ENCODE data around the gene CLSTN2. TPM values are rescaled to one million over a fixed set of nuclear protein-coding genes. Genes with fewer than 3 reads are reported as not detected.

The CLSTN2 gene
- total RNA-seq, 1 experiment from 2014 or later: 0.02 TPM

DNA sequence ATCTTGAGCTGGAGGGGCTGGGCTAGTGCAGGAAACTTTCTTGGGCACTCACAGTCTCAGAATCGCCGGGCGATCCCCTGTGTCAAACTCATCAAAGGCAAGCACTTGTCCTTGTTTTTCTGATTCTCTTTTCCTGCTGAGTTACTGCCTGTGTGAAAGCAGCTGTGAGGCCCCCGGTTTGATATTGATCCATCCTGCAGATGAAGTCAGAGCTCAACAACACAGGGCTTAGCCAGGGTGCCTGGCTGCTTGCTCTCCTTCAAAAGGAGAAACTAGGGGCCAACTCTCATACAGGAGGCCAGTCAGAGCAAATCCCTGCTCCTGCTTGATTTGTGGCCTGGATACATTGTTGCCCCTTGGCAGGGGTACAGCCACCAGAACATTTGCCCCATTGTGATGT is 22.9 kb downstream of the CLSTN2 start:
- no peaks in the 10 kb centered on the region for H3K36me3 ChIP-seq (ENCODE audit: control insufficient read depth in 1 of 2, insufficient read depth in 2 of 2, low read length in 2 of 2)
- ChIA-PET RAD21 (ENCODE audit: low non-redundant PET in 1 of 2, low total read pairs in 2 of 2, uncharacterized antibody in 2 of 2, unreplicated experiment in 2 of 2) (no interaction called here), POLR2A (no interaction called here), CTCF (interaction anchor here (0.6 kb wide), 1 partner anchor 20 kb away, joined by 3 read pairs; no protein-coding TSS in a partner anchor)
- no peak overlapping the region for H3K9ac ChIP-seq (ENCODE audit: low read length)
- intact Hi-C loops (cut with micrococcal nuclease): no loop called here
- H3K79me2 ChIP-seq (ENCODE audit: insufficient read depth, low read length): no peaks in the 10 kb centered on the region
- H3K9me2 ChIP-seq (ENCODE audit: insufficient read depth): no peaks in the 10 kb centered on the region
- H3K4me2 ChIP-seq (ENCODE audit: low read length): no peak overlapping the region
- H3K4me1 ChIP-seq (ENCODE audit: control insufficient read depth in 1 of 2, insufficient read depth in 2 of 2, low read length in 2 of 2): no peaks in the 10 kb centered on the region; a peak in 1 of 4 replicates
- BruUV-seq (replicated peaks): no TSS peak
- TF ChIP-seq YY1 (IDR thresholded peaks at IDR 0.05; ENCODE audit: extremely low read depth, insufficient replicate concordance, low read depth, low read length) (no peak), RAD21 (IDR thresholded peaks at IDR 0.05; ENCODE audit: low read depth) (no peak), JUND (IDR thresholded peaks at IDR 0.05) (no peak), SIN3A (IDR thresholded peaks at IDR 0.05; ENCODE audit: low read depth) (no peak), POLR2AphosphoS5 (IDR thresholded peaks at IDR 0.05; ENCODE audit: low read depth, low read length) (no peak), TCF7L2 (IDR thresholded peaks at IDR 0.05; ENCODE audit: borderline replicate concordance, extremely low read depth, insufficient read depth, insufficient read length) (no peak), CBX3 (IDR thresholded peaks at IDR 0.05; ENCODE audit: low read depth) (no peak), ZFX (IDR thresholded peaks at IDR 0.05) (no peak), EGR1 (IDR thresholded peaks at IDR 0.05; ENCODE audit: low read depth) (no peak), SP1 (IDR thresholded peaks at IDR 0.05; ENCODE audit: low read depth) (no peak), CEBPB (IDR thresholded peaks at IDR 0.05; ENCODE audit: low read depth) (no peak), EZH2phosphoT487 (IDR thresholded peaks at IDR 0.05; ENCODE audit: borderline replicate concordance) (no peak), EZH2 (IDR thresholded peaks at IDR 0.05) (no peak), POLR2A (IDR thresholded peaks at IDR 0.05; ENCODE audit: borderline replicate concordance, extremely low read depth, insufficient read depth, insufficient read length) (no peak), SRF (IDR thresholded peaks at IDR 0.05; ENCODE audit: low read depth) (no peak), MAX (IDR thresholded peaks at IDR 0.05) (no peak)
- TF ChIP-seq, protein P1, sequence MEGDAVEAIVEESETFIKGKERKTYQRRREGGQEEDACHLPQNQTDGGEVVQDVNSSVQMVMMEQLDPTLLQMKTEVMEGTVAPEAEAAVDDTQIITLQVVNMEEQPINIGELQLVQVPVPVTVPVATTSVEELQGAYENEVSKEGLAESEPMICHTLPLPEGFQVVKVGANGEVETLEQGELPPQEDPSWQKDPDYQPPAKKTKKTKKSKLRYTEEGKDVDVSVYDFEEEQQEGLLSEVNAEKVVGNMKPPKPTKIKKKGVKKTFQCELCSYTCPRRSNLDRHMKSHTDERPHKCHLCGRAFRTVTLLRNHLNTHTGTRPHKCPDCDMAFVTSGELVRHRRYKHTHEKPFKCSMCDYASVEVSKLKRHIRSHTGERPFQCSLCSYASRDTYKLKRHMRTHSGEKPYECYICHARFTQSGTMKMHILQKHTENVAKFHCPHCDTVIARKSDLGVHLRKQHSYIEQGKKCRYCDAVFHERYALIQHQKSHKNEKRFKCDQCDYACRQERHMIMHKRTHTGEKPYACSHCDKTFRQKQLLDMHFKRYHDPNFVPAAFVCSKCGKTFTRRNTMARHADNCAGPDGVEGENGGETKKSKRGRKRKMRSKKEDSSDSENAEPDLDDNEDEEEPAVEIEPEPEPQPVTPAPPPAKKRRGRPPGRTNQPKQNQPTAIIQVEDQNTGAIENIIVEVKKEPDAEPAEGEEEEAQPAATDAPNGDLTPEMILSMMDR (IDR thresholded peaks at IDR 0.05 in 2 of 3, conservative IDR thresholded peaks at IDR 0.05 in 1 of 3; ENCODE audit: borderline replicate concordance in 1 of 3, insufficient read depth in 1 of 3, low read depth in 2 of 3, low read length in 2 of 3): no peak
- TF ChIP-seq, protein P2, sequence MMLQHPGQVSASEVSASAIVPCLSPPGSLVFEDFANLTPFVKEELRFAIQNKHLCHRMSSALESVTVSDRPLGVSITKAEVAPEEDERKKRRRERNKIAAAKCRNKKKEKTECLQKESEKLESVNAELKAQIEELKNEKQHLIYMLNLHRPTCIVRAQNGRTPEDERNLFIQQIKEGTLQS (IDR thresholded peaks at IDR 0.05): no peak
- TF ChIP-seq, protein P3, sequence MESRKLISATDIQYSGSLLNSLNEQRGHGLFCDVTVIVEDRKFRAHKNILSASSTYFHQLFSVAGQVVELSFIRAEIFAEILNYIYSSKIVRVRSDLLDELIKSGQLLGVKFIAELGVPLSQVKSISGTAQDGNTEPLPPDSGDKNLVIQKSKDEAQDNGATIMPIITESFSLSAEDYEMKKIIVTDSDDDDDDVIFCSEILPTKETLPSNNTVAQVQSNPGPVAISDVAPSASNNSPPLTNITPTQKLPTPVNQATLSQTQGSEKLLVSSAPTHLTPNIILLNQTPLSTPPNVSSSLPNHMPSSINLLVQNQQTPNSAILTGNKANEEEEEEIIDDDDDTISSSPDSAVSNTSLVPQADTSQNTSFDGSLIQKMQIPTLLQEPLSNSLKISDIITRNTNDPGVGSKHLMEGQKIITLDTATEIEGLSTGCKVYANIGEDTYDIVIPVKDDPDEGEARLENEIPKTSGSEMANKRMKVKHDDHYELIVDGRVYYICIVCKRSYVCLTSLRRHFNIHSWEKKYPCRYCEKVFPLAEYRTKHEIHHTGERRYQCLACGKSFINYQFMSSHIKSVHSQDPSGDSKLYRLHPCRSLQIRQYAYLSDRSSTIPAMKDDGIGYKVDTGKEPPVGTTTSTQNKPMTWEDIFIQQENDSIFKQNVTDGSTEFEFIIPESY (IDR thresholded peaks at IDR 0.05; ENCODE audit: extremely low read depth, insufficient replicate concordance, low read length): no peak
- peaks cover 80% of the 10 kb centered on the region for H3K27me3 ChIP-seq (ENCODE audit: insufficient read depth, low read length)
- H3K9me3 ChIP-seq (ENCODE audit: control insufficient read depth in 1 of 2, insufficient read depth in 1 of 2, low read depth in 1 of 2, low read length in 2 of 2): no peaks in the 10 kb centered on the region
- no peak overlapping the region for H2AFZ ChIP-seq (ENCODE audit: low read depth, low read length, poor library complexity, severe bottlenecking)
- no peak overlapping the region for H3K4me3 ChIP-seq (replicated peaks in 1 of 2; ENCODE audit: low read depth in 1 of 2, low read length in 2 of 2)
- DNase-seq (ENCODE audit: low read depth, low spot score) (no peak), ATAC-seq (no peak)
- no peaks in the 10 kb centered on the region for H4K20me1 ChIP-seq (ENCODE audit: insufficient read depth)
- H3K27ac ChIP-seq (ENCODE audit: low read depth, low read length): no peak overlapping the region

All from HCT116 (cell line).